Nephron progenitor cell (in vitro differentiated cells): ENCODE data around the gene HIP1R.

Experiments
- DNase-seq: peaks from one replicate; pipeline ENCODE4 v3.0.0; 2021
- H3K27ac Mint-ChIP-seq: 2 replicates; pipeline ENCODE4 v1.8.0; 2021; ENCODE audit warnings: mild to moderate bottlenecking, moderate library complexity, mixed read lengths
- H3K27me3 Mint-ChIP-seq: 2 replicates; pipeline ENCODE4 v1.8.0; 2021; ENCODE audit warnings: mild to moderate bottlenecking, low read depth, mixed read lengths; ENCODE audit not compliant: poor library complexity
- H3K36me3 Mint-ChIP-seq: 2 replicates; pipeline ENCODE4 v1.8.0; 2021; ENCODE audit warnings: low read depth, mixed read lengths
- H3K4me1 Mint-ChIP-seq: 2 replicates; pipeline ENCODE4 v1.8.0; 2021; ENCODE audit warnings: mixed read lengths
- H3K4me3 Mint-ChIP-seq: 2 replicates; pipeline ENCODE4 v1.8.0; 2021; ENCODE audit warnings: mild to moderate bottlenecking, moderate library complexity, mixed read lengths
- H3K9me3 Mint-ChIP-seq: 2 replicates; pipeline ENCODE4 v1.8.0; 2021; ENCODE audit warnings: mild to moderate bottlenecking, moderate library complexity, mixed read lengths
- CTCF ChIP-seq: fragments of 200-600 bp; sonication (generic); IDR thresholded peaks from 2 replicates; pipeline ENCODE4 v1.5.0; 2021; ENCODE audit warnings: antibody characterized with exemption

Gene HIP1R

GRCh38 chr12:122841544-122842321, 6.5 kb downstream of the HIP1R start:
- peaks cover 80% of the 10 kb centered on the region for H3K4me1 Mint-ChIP-seq
- no peak for TF ChIP-seq CTCF
- no peaks in the 10 kb centered on the region for H3K9me3 Mint-ChIP-seq
- H3K4me3 Mint-ChIP-seq, result peak overlapping the region; percentile 30
- H3K27ac Mint-ChIP-seq, result peak overlapping the region; percentile 47
- peaks cover 32% of the 10 kb centered on the region for H3K27me3 Mint-ChIP-seq
- DNase-seq, result no peak
- H3K36me3 Mint-ChIP-seq, result peaks cover 23% of the 10 kb centered on the region

- no peak for TF ChIP-seq CTCF
- Mint-ChIP-seq H3K4me1 (peaks cover 70% of the 10 kb centered on the region), H3K9me3 (no peaks in the 10 kb centered on the region), H3K27me3 (peaks cover 22% of the 10 kb centered on the region), H3K27ac (no peak overlapping the region), H3K4me3 (no peak overlapping the region), H3K36me3 (peaks cover 19% of the 10 kb centered on the region)
- no peak for DNase-seq
These were observed 7.5 kb downstream of the HIP1R start for GRCh38 chr12:122842505-122843405.

- no peak for DNase-seq
- H3K36me3 Mint-ChIP-seq, result peaks cover 12% of the 10 kb centered on the region
- peaks cover 63% of the 10 kb centered on the region for H3K4me1 Mint-ChIP-seq
- no peak overlapping the region for H3K4me3 Mint-ChIP-seq
- peaks cover 15% of the 10 kb centered on the region for H3K27me3 Mint-ChIP-seq
- H3K9me3 Mint-ChIP-seq, result no peaks in the 10 kb centered on the region
- H3K27ac Mint-ChIP-seq, result peak overlapping the region; percentile 81
- no peak for TF ChIP-seq CTCF
These were observed 8.2 kb downstream of the HIP1R start for GRCh38 chr12:122843455-122843854.

GRCh38 chr12:122844366-122844971, 9.2 kb downstream of the HIP1R start:
- H3K27me3 Mint-ChIP-seq, result peaks cover 5% of the 10 kb centered on the region
- no peak for TF ChIP-seq CTCF
- no peak overlapping the region for H3K27ac Mint-ChIP-seq
- peaks cover 4% of the 10 kb centered on the region for H3K36me3 Mint-ChIP-seq
- H3K4me1 Mint-ChIP-seq, result peaks cover 57% of the 10 kb centered on the region
- no peak for DNase-seq
- H3K4me3 Mint-ChIP-seq, result no peak overlapping the region
- no peaks in the 10 kb centered on the region for H3K9me3 Mint-ChIP-seq

- H3K9me3 Mint-ChIP-seq, result no peaks in the 10 kb centered on the region
- DNase-seq, result no peak
- H3K27me3 Mint-ChIP-seq, result peaks cover 3% of the 10 kb centered on the region
- no peak overlapping the region for H3K4me3 Mint-ChIP-seq
- H3K36me3 Mint-ChIP-seq, result peaks cover 6% of the 10 kb centered on the region
- peaks cover 56% of the 10 kb centered on the region for H3K4me1 Mint-ChIP-seq
- peak overlapping the region; percentile 68 for H3K27ac Mint-ChIP-seq
- no peak for TF ChIP-seq CTCF
These were observed 10.0 kb downstream of the HIP1R start for GRCh38 chr12:122845041-122845864.
